HEK293 (cell line): Measurements from ENCODE around the gene DIO3.

ENCODE experiments used
- BCL11A ChIP-seq: fragments of 450-650 bp; formaldehyde crosslinking; IDR thresholded peaks from 2 replicates; pipeline ENCODE4 v1.5.1; 2016; ENCODE audit warnings: low read depth, missing biosample characterization, missing genetic modification characterization
- GFI1B ChIP-seq: fragments of 450-650 bp; formaldehyde crosslinking; IDR thresholded peaks from 2 replicates; pipeline ENCODE4 v1.5.1; 2016; ENCODE audit warnings: missing biosample characterization, missing genetic modification characterization
- MEIS1 ChIP-seq: sonication (generic); formaldehyde crosslinking; IDR thresholded peaks from 2 replicates; pipeline ENCODE4 v1.8.1; 2022; ENCODE audit warnings: missing genetic modification reagents, mild to moderate bottlenecking, borderline replicate concordance
- ZNF133 ChIP-seq: fragments of 450-650 bp; formaldehyde crosslinking; IDR thresholded peaks from 2 replicates; pipeline ENCODE4 v1.5.1; 2016; ENCODE audit warnings: missing biosample characterization, missing genetic modification characterization
- ZNF274 ChIP-seq, 2 experiments: fragments of 200-500 bp in 1 of 2; fragments of 450-650 bp in 1 of 2; sonication (Bioruptor generic) in 1 of 2; formaldehyde crosslinking in 1 of 2; IDR thresholded peaks; 2 replicates each; pipeline versions ENCODE4 v1.5.1 to v1.6.1; 2014 to 2016; ENCODE audit warnings: borderline replicate concordance in 1 of 2, inconsistent platforms in 1 of 2, low read length in 1 of 2, missing biosample characterization in 1 of 2, missing genetic modification characterization in 1 of 2
- ZNF302 ChIP-seq: fragments of 450-650 bp; formaldehyde crosslinking; IDR thresholded peaks from 2 replicates; pipeline ENCODE4 v1.5.1; 2016; ENCODE audit warnings: missing biosample characterization, missing genetic modification characterization, low read depth

GRCh38 chr14:101538878-101539277 lies 22.4 kb upstream of the DIO3 start:
- no peak for TF ChIP-seq GFI1B (tag by site-specific recombination)
- no peak for TF ChIP-seq BCL11A (tag by site-specific recombination)
- TF ChIP-seq MEIS1 = no peak
- no peak for TF ChIP-seq ZNF133
- no peak for TF ChIP-seq ZNF302 (tag by site-specific recombination)
- no peak for TF ChIP-seq ZNF274 (IDR thresholded peaks at IDR 0.05; ENCODE audit: low read length)
- no peak for TF ChIP-seq ZNF274 (tag by site-specific recombination; IDR thresholded peaks at IDR 0.05; ENCODE audit: borderline replicate concordance)
